Adipocyte (in vitro differentiated cells): ENCODE results near the gene TDRD10.
A peak's percentile ranks its signal among the peaks of the same experiment; 100 is the strongest.
"Not testable (repeated sequence)": the region's sequence is repeated elsewhere in the genome, so short reads cannot be mapped to it uniquely, and the experiment has no call there.

ENCODE experiments used
- DNase-seq: peaks from one replicate; pipeline ENCODE4 v3.0.0-alpha.2; 2015; ENCODE audit warnings: low read depth
- H3K27me3 ChIP-seq: replicated peaks from 2 replicates; pipeline ENCODE4 v1.7.0; 2013; ENCODE audit warnings: mild to moderate bottlenecking, low read length, moderate library complexity; ENCODE audit not compliant: control insufficient read depth, insufficient read depth
- H3K36me3 ChIP-seq: 2 replicates; pipeline ENCODE4 v1.7.0; 2013; ENCODE audit warnings: low read length, mild to moderate bottlenecking, moderate library complexity; ENCODE audit not compliant: control insufficient read depth, insufficient read depth, severe bottlenecking
- H3K4me1 ChIP-seq: 2 replicates; pipeline ENCODE4 v1.7.0; 2013; ENCODE audit warnings: mild to moderate bottlenecking, low read length, moderate library complexity; ENCODE audit not compliant: control insufficient read depth, insufficient read depth
- H3K4me3 ChIP-seq: 2 replicates; pipeline ENCODE4 v1.7.0; 2013; ENCODE audit warnings: mild to moderate bottlenecking, low read length, moderate library complexity
- H3K9ac ChIP-seq: 2 replicates; pipeline ENCODE4 v1.7.0; 2013; ENCODE audit warnings: mild to moderate bottlenecking, low read length, moderate library complexity
- H3K9me3 ChIP-seq: 2 replicates; pipeline ENCODE4 v1.7.0; 2013; ENCODE audit warnings: mild to moderate bottlenecking, low read length, moderate library complexity; ENCODE audit not compliant: control insufficient read depth

The TDRD10 gene

DNA sequence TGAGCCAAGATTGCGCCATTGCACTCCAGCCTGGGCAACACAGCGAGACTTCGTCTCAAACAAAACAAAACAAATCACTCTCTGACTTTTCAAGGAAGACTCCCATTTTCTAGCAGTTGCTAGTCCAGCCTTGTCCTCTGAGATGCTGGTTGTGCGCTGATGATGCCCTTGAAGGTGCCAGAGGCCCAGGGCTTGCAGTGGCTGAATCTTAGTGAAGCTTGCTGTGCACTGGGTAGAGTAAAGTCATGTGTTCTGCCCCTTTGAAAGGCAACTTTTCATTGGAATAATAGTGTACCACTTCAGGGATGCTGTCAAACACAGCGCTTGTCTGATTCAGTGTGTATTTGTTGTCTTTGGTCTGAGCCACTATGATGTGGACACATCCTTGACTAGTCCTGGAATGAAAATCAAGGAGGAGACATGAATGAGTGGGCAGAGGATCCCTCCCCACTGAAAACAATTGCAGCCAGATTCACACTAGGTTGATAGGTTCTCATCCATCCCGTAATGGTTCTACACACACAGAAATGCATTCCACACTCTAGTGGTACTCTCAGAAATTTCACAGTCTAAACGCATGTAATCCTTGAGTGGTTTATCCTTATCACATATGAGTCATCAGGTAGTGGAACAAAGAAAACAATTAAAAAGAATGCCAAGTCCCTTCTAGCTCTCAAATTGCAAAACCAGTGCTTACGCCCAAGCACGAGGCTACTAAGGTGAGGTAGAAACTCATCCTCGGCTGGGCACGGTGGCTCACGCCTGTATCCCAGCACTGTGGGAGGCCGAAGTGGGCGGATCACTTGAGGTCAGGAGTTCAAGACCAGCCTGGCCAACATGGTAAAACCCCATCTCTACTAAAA is 17.8 kb upstream of the TDRD10 start:
- no peak overlapping the region for H3K9ac ChIP-seq
- H3K9me3 ChIP-seq = no peaks in the 10 kb centered on the region
- H3K27me3 ChIP-seq = peaks cover 4% of the 10 kb centered on the region
- no peaks in the 10 kb centered on the region for H3K36me3 ChIP-seq
- no peak overlapping the region for H3K4me3 ChIP-seq
- H3K4me1 ChIP-seq = peaks cover 6% of the 10 kb centered on the region
- DNase-seq = peak; percentile 65

DNA sequence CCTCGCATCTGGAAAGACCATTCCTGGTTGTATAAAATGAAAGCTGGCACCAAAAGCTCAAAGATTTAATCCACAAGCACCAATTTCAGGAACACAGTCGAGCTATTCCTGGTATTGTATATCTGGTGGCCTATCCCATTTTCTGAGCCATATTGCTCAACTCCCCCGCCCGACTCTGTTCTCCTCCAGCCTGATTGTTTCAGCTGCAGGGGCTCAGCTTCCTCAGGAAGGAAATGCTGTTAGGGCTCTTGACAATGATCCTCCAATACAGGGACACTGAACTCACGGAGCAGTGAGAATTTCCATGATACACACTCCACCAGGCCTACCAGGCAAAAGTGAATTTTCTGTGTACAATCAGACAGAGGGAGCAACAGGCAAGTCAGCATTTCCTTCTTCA is 16.9 kb upstream of the TDRD10 start:
- H3K27me3 ChIP-seq = peaks cover 12% of the 10 kb centered on the region
- no peak overlapping the region for H3K9ac ChIP-seq
- peak; percentile 13 for DNase-seq
- no peaks in the 10 kb centered on the region for H3K36me3 ChIP-seq
- H3K4me1 ChIP-seq = peaks cover 6% of the 10 kb centered on the region
- H3K9me3 ChIP-seq = no peaks in the 10 kb centered on the region
- H3K4me3 ChIP-seq = no peak overlapping the region

DNA sequence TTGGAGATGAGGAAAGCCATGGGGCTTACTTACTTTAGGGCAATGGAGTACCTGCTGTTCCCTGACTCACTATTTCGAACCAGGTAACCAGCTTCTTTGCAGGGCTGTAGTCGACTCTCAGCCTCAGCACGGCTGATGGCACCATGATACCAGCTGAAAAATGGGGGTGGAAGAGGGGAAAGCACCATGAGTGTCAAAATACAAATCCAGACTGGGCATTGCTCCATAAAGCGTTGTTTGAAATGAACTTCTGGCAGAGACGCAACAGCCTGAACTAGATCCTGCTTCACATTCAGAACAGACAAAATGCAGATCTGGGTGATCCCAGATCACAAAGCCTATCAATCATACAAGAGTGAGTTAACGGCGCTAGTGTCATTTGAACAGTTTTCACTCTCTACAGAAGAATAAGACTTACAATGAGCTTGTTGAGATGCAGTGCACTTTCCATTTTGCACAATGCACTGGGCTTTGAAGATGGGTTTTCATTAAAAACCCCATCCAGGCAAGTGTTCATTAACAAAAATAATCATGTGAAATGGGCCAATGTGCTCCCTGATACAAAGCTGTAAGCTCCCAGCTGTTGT is 16.0 kb upstream of the TDRD10 start:
- no peak overlapping the region for H3K9ac ChIP-seq
- H3K4me3 ChIP-seq = no peak overlapping the region
- peaks cover 21% of the 10 kb centered on the region for H3K27me3 ChIP-seq
- peaks cover 6% of the 10 kb centered on the region for H3K4me1 ChIP-seq
- H3K36me3 ChIP-seq = no peaks in the 10 kb centered on the region
- no peaks in the 10 kb centered on the region for H3K9me3 ChIP-seq
- DNase-seq = no peak

DNA sequence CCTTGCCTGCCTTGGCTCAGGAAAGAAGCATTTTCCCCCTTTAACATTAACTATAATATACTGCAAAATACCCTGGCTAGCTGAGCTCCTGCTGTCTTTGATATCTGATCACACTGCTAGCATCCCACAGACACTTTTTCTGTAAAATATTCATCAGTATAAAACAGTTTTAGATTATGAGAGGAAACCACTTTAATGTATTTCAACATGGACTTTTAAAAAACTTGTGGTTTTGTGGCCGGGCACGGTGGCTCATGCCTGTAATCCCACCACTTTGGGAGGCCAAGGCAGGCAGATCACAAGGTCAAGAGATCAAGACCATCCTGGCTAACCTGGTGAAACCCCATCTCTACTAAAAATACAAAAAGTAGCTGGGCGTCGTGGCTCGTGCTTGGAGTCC is 15.3 kb upstream of the TDRD10 start:
- not testable (repeated sequence) for DNase-seq, H3K9me3 ChIP-seq, H3K4me1 ChIP-seq, H3K36me3 ChIP-seq, H3K9ac ChIP-seq, H3K4me3 ChIP-seq
- peaks cover 29% of the 10 kb centered on the region for H3K27me3 ChIP-seq

DNA sequence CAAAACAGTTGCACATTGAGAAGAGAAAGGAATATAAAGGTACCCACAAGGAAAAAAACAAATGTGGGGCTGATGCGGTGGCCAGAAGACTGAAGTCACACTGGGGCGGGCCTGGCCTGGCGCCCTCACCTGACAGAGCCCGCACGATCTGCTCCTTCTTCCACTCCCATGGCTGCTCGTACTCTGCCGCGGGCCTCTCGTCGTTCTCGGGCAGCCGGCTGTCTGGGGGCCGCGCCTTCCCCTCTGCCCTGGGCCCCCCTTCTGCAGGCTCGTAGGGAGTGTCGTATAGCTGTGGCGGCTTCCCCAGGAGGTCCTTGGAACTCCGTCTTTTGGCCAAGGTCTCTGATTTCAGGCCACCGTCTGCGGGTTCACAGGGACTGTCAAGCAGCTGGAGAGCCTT is 13.1 kb upstream of the TDRD10 start:
- no peak for DNase-seq
- no peaks in the 10 kb centered on the region for H3K36me3 ChIP-seq
- H3K27me3 ChIP-seq = peaks cover 36% of the 10 kb centered on the region
- H3K9ac ChIP-seq = no peak overlapping the region
- no peak overlapping the region for H3K4me3 ChIP-seq
- H3K4me1 ChIP-seq = peaks cover 6% of the 10 kb centered on the region
- H3K9me3 ChIP-seq = no peaks in the 10 kb centered on the region

DNA sequence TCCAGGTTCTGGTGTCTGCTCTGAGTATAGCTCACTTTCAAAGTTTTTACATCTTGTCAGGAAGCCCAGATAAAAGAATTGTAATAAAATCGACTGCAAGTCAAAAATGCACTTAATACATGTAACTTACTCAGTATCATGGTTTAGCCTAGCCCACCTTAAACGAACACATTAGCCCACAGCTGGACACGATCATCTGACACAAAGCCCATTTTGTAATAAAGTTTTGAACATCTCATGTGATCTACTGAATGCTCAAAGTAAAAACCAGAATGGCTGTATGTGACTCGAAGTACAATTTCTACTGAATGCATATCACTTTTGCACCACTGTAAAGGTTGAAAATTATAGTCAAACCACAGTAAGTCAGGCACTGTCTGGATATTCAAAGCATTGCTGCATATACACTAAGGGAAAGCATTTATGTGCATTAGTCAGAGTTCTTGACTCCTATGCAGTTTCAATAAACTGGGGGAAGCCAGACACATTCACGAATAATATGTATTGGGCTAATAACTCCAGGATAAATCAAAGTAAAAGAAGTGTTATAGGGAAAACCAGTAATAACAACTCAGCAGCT is 12.2 kb upstream of the TDRD10 start:
- peaks cover 6% of the 10 kb centered on the region for H3K4me1 ChIP-seq
- no peaks in the 10 kb centered on the region for H3K9me3 ChIP-seq
- no peak overlapping the region for H3K4me3 ChIP-seq
- H3K36me3 ChIP-seq = no peaks in the 10 kb centered on the region
- no peak overlapping the region for H3K9ac ChIP-seq
- H3K27me3 ChIP-seq = peaks cover 36% of the 10 kb centered on the region
- no peak for DNase-seq

DNA sequence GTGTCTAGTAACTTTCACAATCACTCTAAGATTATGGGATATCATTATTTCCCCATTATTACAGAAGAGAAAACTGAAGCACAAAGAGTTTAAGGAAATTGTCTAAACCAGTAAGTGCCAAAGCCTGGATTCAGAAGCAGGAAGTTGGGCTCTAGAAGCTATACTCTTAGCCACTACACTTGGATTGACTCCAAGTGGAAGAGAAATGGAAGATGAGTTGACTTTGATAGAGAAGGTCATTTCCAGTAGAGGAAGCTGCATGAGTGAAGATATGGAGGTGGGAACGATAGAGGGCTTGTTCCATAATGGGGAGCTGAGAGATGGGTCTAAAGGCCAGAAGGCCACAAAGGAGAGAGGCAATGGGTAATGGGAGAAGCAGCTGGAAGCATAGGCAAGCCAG is 11.7 kb upstream of the TDRD10 start:
- H3K9me3 ChIP-seq = no peaks in the 10 kb centered on the region
- H3K4me3 ChIP-seq = no peak overlapping the region

DNA sequence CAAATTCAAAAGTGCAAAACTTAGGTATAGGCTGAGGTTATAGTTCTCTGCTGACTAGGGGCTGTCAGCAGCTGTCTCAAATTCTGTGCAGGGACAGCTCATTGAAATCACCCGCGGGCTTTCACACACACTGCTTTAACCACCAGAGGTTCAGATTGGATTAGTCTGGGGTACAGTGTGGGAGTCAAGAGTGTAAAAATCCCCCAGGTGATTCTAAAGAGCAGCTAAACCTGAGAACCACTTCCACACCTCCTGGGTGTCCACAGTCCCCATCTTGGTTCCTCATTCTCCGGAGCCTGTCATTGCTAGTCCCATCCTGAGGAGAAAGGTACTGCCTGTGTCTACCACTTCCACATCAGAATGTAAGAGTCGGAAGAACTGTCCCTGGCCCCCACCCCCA is 9.9 kb upstream of the TDRD10 start:
- Histone ChIP-seq H3K36me3 (no peaks in the 10 kb centered on the region), H3K4me1 (no peaks in the 10 kb centered on the region), H3K9ac (no peak overlapping the region), H3K4me3 (no peak overlapping the region), H3K27me3 (peaks cover 39% of the 10 kb centered on the region), H3K9me3 (no peaks in the 10 kb centered on the region)
- no peak for DNase-seq

More for the DNA sequence above, 11.7 kb upstream of the TDRD10 start:
- H3K4me1 ChIP-seq = peaks cover 6% of the 10 kb centered on the region
- H3K27me3 ChIP-seq = peaks cover 36% of the 10 kb centered on the region
- DNase-seq = no peak
- H3K9ac ChIP-seq = no peak overlapping the region
- H3K36me3 ChIP-seq = no peaks in the 10 kb centered on the region

DNA sequence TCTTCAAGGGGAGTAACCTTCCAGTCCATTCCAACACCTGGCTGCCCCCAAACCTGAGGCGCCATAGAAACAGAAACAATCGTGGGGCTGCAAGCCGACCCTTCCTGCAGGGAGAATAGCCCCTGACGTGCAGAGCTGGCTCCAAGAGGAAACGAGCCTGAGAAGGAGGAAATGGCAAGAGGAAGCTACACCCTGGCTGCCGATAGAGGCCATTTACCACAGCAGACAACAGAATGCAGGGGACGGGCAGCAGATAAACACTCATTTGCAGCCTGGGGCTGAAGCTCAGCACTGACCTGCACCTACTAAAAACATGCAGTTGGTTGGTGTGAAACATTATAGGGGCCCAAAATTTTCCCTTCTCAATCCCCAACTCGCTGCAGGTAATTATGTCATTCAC is 8.7 kb upstream of the TDRD10 start:
- H3K4me3 ChIP-seq = no peak overlapping the region

DNA sequence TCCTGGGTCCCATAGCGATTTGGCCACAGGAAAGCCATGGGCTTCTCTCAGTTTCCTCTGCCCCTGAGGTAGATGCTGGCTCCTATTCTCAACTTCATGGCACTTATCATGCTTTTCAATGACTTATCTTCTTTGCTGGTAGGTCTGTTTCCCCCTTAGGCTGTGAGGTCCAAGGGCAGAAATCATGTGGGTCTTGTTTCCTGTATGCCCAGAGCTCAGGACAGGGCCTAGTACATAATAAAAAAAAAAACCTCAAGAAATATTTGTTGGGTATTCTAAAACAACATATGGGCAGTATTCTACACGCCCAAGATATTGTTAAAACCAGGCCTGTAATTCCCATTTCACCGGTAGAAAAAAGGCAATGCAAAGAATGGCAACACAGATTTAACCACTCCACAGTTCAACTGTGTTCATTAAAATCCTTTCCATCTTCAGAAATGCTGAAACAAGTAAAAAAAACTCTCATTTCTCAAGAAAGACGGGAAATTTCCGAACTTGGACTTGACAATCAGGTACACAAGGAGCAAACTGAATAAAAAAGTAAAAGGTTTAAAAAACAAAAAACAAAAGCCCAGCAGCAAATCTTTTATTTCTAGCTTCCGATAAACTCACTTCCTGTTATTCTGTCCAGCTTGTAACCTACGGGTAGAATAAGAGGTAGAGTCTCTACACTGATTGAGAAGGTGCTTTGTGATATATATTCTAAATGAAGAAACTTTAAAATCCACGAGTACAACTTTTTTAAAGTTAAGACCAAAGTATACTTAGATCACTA is 6.3 kb upstream of the TDRD10 start:
- no peak for DNase-seq
- peaks cover 44% of the 10 kb centered on the region for H3K27me3 ChIP-seq
- no peak overlapping the region for H3K4me3 ChIP-seq

More for the DNA sequence above, 8.7 kb upstream of the TDRD10 start:
- no peak overlapping the region for H3K9ac ChIP-seq
- peaks cover 39% of the 10 kb centered on the region for H3K27me3 ChIP-seq
- no peaks in the 10 kb centered on the region for H3K36me3 ChIP-seq
- no peaks in the 10 kb centered on the region for H3K9me3 ChIP-seq
- no peak for DNase-seq
- H3K4me1 ChIP-seq = no peaks in the 10 kb centered on the region

DNA sequence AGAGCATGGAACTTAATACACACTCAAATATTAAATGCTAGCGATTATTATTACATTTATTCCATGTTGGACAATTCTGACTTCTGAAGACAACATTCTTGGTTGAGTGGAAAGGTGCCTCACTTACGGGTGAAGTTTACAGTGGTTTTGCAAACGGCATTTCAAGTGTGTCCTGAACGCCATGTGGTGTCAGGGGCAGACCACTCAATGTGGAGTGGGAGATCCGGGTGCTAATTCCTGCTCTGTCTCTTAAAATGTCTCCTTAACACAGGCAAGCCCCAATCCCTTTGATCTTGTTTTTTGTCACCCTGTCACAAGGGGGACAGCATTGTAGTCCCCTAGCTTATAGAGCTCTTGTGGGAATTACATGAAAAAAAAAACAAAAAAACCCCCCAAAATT is 5.6 kb upstream of the TDRD10 start:
- Histone ChIP-seq H3K36me3 (no peaks in the 10 kb centered on the region), H3K4me1 (peaks cover 3% of the 10 kb centered on the region), H3K9ac (no peak overlapping the region), H3K4me3 (no peak overlapping the region), H3K9me3 (no peaks in the 10 kb centered on the region), H3K27me3 (peaks cover 44% of the 10 kb centered on the region)
- no peak for DNase-seq

More for the DNA sequence above, 6.3 kb upstream of the TDRD10 start:
- Histone ChIP-seq H3K36me3 (no peaks in the 10 kb centered on the region), H3K9me3 (no peaks in the 10 kb centered on the region), H3K4me1 (no peaks in the 10 kb centered on the region), H3K9ac (no peak overlapping the region)
